Keratinocyte (primary cell): ENCODE data around the gene ARNT2. TPM values are rescaled to one million over a fixed set of nuclear protein-coding genes. Genes with fewer than 3 reads are reported as not detected.

Experiments used
- DNase-seq: peaks from one replicate; pipeline ENCODE4 v3.0.0-alpha.2; 2011; ENCODE audit warnings: low read depth, missing footprints, low spot score
- FAIRE-seq: peaks from 2 replicates; lab custom pipeline; 2011; peaks lifted over from hg19 to GRCh38; lab: Jason Lieb, UNC
- H2AFZ ChIP-seq: 2 replicates; pipeline ENCODE4 v1.6.0; 2012; ENCODE audit warnings: low read length, control low read depth, inconsistent platforms; ENCODE audit not compliant: control insufficient read depth
- H3K27ac ChIP-seq: 2 replicates; pipeline ENCODE4 v1.5.1; 2011; ENCODE audit warnings: low read length; ENCODE audit not compliant: control insufficient read depth, insufficient read depth
- H3K27me3 ChIP-seq: 3 replicates; pipeline ENCODE4 v1.6.0; 2011; ENCODE audit warnings: low read length; ENCODE audit not compliant: control insufficient read depth, insufficient read depth; ENCODE audit errors: extremely low read depth
- H3K36me3 ChIP-seq, 2 experiments: 2 replicates in 1 of 2; 3 replicates in 1 of 2; pipeline ENCODE4 v1.5.1; 2011; ENCODE audit warnings: low read length in 2 of 2, mild to moderate bottlenecking in 1 of 2; ENCODE audit not compliant: control insufficient read depth in 2 of 2, insufficient read depth in 2 of 2; ENCODE audit errors: extremely low read depth in 1 of 2
- H3K4me1 ChIP-seq: 3 replicates; pipeline ENCODE4 v1.5.1; 2011; ENCODE audit warnings: low read length; ENCODE audit not compliant: control insufficient read depth, insufficient read depth; ENCODE audit errors: extremely low read depth
- H3K4me2 ChIP-seq: 3 replicates; pipeline ENCODE4 v1.6.0; 2011; ENCODE audit warnings: low read depth, low read length; ENCODE audit not compliant: control insufficient read depth, insufficient read depth; ENCODE audit errors: extremely low read depth
- H3K4me3 ChIP-seq, 3 experiments: fragments of 200-600 bp in 1 of 3; sonication (generic) in 1 of 3; 2 replicates in 2 of 3; 3 replicates in 1 of 3; pipeline ENCODE4 v1.5.1; 2011 to 2016; ENCODE audit warnings: low read length in 3 of 3, mild to moderate bottlenecking in 3 of 3, control low read depth in 2 of 3, inconsistent platforms in 1 of 3, low read depth in 1 of 3, mixed read lengths in 1 of 3, mixed run types in 1 of 3, moderate library complexity in 1 of 3; ENCODE audit not compliant: control insufficient read depth in 2 of 3, insufficient read depth in 2 of 3; ENCODE audit errors: extremely low read depth in 1 of 3
- H3K79me2 ChIP-seq: 2 replicates; pipeline ENCODE4 v1.6.0; 2012; ENCODE audit warnings: low read length; ENCODE audit not compliant: control insufficient read depth, insufficient read depth
- H3K9ac ChIP-seq: 3 replicates; pipeline ENCODE4 v1.6.0; 2011; ENCODE audit warnings: low read length; ENCODE audit not compliant: control insufficient read depth, insufficient read depth; ENCODE audit errors: extremely low read depth
- H3K9me1 ChIP-seq: 3 replicates; pipeline ENCODE4 v1.6.0; 2011; ENCODE audit warnings: low read length; ENCODE audit not compliant: control insufficient read depth, insufficient read depth; ENCODE audit errors: extremely low read depth
- H3K9me3 ChIP-seq: 2 replicates; pipeline ENCODE4 v1.5.1; 2012; ENCODE audit warnings: low read depth, low read length; ENCODE audit not compliant: control insufficient read depth
- H4K20me1 ChIP-seq: 3 replicates; pipeline ENCODE4 v1.6.0; 2011; ENCODE audit warnings: low read length; ENCODE audit not compliant: control insufficient read depth, insufficient read depth; ENCODE audit errors: extremely low read depth
- EZH2 ChIP-seq: IDR thresholded peaks from one replicate; pipeline ENCODE4 v1.6.1; 2012; ENCODE audit warnings: inconsistent platforms, mild to moderate bottlenecking, low read length, moderate library complexity
- dilution Hi-C: fragments of 300-500 bp; cut with MboI; formaldehyde crosslinking; loops from one replicate; pipeline ENCODE4 v1.7.0; 2020; ENCODE audit warnings: low sequenced_read_pairs; ENCODE audit not compliant: extremely low pct_ligation_motif_present
- polyA plus RNA-seq, 5 experiments: library from polyadenylated mRNA; depleted of rRNA in 3 of 5; stranded (reverse) in 3 of 5; stranded (forward) in 1 of 5; unstranded in 1 of 5; fragments of >200 nt; gene quantifications; 1 replicate in 1 of 5; 2 replicates in 3 of 5; 3 replicates in 1 of 5; pipeline versions ENCODE4 v1.2.1 to v1.2.3, GENCODE V29; 2011 to 2012; ENCODE audit warnings: missing spikeins in 2 of 5, low read depth in 1 of 5, low replicate concordance in 1 of 5
- TF ChIP-seq, protein P1 (sequence below), 3 experiments: IDR thresholded peaks in 1 of 3; conservative IDR thresholded peaks in 1 of 3; optimal IDR thresholded peaks in 1 of 3; 2 replicates in 2 of 3; 3 replicates in 1 of 3; pipeline versions ENCODE3 to v1.5.1; 2011; ENCODE audit warnings: low read length in 3 of 3, mild to moderate bottlenecking in 3 of 3, moderate library complexity in 2 of 3, control low read depth in 1 of 3, inconsistent platforms in 1 of 3; ENCODE audit not compliant: insufficient read depth in 2 of 3; ENCODE audit errors: extremely low read depth in 1 of 3

ARNT2 gene
- polyA plus RNA-seq, 1 donor (not counting 4 experiments of a cell fraction or from before 2014, with no cell fraction given): 0.16 TPM

DNA sequence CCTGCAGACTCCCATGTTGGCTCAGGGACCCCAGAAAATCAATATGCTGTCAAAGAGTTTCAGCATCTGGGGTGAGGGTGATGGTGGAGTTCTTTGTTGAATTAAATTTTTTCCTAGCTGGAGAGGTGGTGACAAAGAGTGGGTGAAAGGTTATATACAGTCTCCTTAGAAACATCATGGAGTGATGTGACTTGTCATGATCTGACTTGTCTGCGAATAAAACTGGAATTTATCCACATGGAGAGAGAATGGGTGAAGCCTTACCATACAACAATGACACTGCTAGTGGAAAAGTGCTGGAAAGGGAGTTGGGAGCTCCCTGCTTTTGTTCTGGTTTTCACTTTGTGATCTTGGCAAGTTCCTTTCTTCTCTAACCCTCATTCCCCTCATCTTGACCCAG lies 75.0 kb downstream of the ARNT2 start:
- Histone ChIP-seq H3K27ac (no peak overlapping the region), H3K36me3 (no peaks in the 10 kb centered on the region), H3K9ac (no peak overlapping the region), H3K9me3 (peaks cover 2% of the 10 kb centered on the region), H3K4me2 (peak overlapping the region; percentile 8), H3K9me1 (no peaks in the 10 kb centered on the region), H3K4me1 (peaks cover 9% of the 10 kb centered on the region), H3K27me3 (no peaks in the 10 kb centered on the region), H4K20me1 (no peaks in the 10 kb centered on the region), H2AFZ (peak overlapping the region; percentile 25), H3K79me2 (no peaks in the 10 kb centered on the region), H3K4me3 (no peak overlapping the region)
- dilution Hi-C loops: no loop called here
- DNase-seq (no peak), FAIRE-seq (no peak)
- TF ChIP-seq, protein P1, sequence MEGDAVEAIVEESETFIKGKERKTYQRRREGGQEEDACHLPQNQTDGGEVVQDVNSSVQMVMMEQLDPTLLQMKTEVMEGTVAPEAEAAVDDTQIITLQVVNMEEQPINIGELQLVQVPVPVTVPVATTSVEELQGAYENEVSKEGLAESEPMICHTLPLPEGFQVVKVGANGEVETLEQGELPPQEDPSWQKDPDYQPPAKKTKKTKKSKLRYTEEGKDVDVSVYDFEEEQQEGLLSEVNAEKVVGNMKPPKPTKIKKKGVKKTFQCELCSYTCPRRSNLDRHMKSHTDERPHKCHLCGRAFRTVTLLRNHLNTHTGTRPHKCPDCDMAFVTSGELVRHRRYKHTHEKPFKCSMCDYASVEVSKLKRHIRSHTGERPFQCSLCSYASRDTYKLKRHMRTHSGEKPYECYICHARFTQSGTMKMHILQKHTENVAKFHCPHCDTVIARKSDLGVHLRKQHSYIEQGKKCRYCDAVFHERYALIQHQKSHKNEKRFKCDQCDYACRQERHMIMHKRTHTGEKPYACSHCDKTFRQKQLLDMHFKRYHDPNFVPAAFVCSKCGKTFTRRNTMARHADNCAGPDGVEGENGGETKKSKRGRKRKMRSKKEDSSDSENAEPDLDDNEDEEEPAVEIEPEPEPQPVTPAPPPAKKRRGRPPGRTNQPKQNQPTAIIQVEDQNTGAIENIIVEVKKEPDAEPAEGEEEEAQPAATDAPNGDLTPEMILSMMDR (optimal IDR thresholded peaks at IDR 0.05 in 1 of 3, IDR thresholded peaks at IDR 0.05 in 1 of 3, conservative IDR thresholded peaks at IDR 0.05 in 1 of 3; ENCODE audit: extremely low read depth in 1 of 3, insufficient read depth in 2 of 3, low read length in 3 of 3): no peak
- TF ChIP-seq EZH2: no peak

DNA sequence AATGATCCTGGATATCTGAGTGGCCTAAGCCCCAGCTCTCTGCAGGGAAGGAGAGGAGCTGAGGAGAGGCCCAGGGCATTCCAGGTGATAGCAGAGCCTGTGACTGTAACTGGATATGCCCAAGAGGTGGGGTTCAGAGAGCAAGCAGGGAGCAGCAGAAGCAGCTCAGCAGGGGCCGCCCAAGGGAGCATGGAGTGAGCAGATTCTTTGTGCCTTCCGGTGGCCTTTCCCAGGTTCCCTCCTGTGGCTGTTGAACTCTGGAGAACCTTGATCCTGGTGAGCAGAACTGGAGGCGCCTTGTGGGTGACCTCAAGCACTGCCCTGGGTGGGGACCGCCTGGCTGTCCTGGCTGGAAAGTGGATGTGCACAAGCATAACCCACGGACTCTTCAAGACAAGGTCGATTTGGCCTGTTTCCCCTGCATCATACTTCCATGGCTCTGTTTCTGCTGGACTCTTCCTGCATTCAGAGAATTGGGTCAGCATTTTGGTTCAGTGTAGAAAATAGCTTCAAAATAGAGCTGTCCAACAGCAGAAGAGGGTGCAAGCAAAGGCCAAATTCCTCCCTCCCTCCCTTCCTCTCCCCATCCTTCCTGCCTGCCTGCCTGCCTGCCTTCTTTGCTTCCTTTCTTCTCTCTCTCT lies 76.1 kb downstream of the ARNT2 start:
- no peaks in the 10 kb centered on the region for H3K36me3 ChIP-seq
- H3K79me2 ChIP-seq: no peaks in the 10 kb centered on the region
- DNase-seq: no peak
- no peak overlapping the region for H3K27ac ChIP-seq
- H2AFZ ChIP-seq: no peak overlapping the region
- TF ChIP-seq, protein P1 (optimal IDR thresholded peaks at IDR 0.05 in 1 of 3, IDR thresholded peaks at IDR 0.05 in 1 of 3, conservative IDR thresholded peaks at IDR 0.05 in 1 of 3; ENCODE audit: extremely low read depth in 1 of 3, insufficient read depth in 2 of 3, low read length in 3 of 3): no peak
- no peak for TF ChIP-seq EZH2
- H3K9me3 ChIP-seq: peaks cover 2% of the 10 kb centered on the region
- no peaks in the 10 kb centered on the region for H3K27me3 ChIP-seq
- no peak for FAIRE-seq
- no peak overlapping the region for H3K9ac ChIP-seq
- H3K9me1 ChIP-seq: no peaks in the 10 kb centered on the region
- H4K20me1 ChIP-seq: no peaks in the 10 kb centered on the region
- no peak overlapping the region for H3K4me2 ChIP-seq
- H3K4me3 ChIP-seq: no peak overlapping the region
- H3K4me1 ChIP-seq: peaks cover 12% of the 10 kb centered on the region
- dilution Hi-C loops: no loop called here
